Neural progenitor cell (in vitro differentiated cells): ENCODE measurements around the gene ZMIZ1. TPM values are rescaled to one million over a fixed set of nuclear protein-coding genes. Genes with fewer than 3 reads are reported as not detected.

Source experiments
- DNase-seq: peaks from one replicate; pipeline ENCODE4 v3.0.0-alpha.2; 2016; ENCODE audit warnings: low spot score
- H2AFZ ChIP-seq: fragments of 200-600 bp; sonication (generic); replicated peaks from 2 replicates; pipeline ENCODE4 v1.6.1; 2016; ENCODE audit warnings: antibody characterized with exemption
- H3F3A ChIP-seq: fragments of 200-600 bp; sonication (generic); 2 replicates; pipeline ENCODE4 v1.6.1; 2016; ENCODE audit warnings: antibody characterized with exemption, low read depth
- H3K27ac ChIP-seq: fragments of 200-600 bp; sonication (generic); 2 replicates; pipeline ENCODE4 v1.5.1; 2016; ENCODE audit warnings: mild to moderate bottlenecking
- H3K27me3 ChIP-seq: fragments of 200-600 bp; sonication (generic); 2 replicates; pipeline ENCODE4 v1.6.1; 2016; ENCODE audit warnings: mild to moderate bottlenecking, moderate library complexity
- H3K36me3 ChIP-seq: fragments of 200-600 bp; sonication (generic); 2 replicates; pipeline ENCODE4 v1.5.1; 2016
- H3K4me1 ChIP-seq: fragments of 200-600 bp; sonication (generic); 2 replicates; pipeline ENCODE4 v1.6.1; 2016; ENCODE audit warnings: mixed run types
- H3K4me2 ChIP-seq: fragments of 200-600 bp; sonication (generic); 2 replicates; pipeline ENCODE4 v1.6.1; 2016
- H3K4me3 ChIP-seq: fragments of 200-600 bp; sonication (generic); 2 replicates; pipeline ENCODE4 v1.5.1; 2016
- H3K79me2 ChIP-seq: fragments of 200-600 bp; sonication (generic); 2 replicates; pipeline ENCODE4 v1.6.1; 2016; ENCODE audit warnings: low read depth
- H3K9ac ChIP-seq: fragments of 200-600 bp; sonication (generic); 2 replicates; pipeline ENCODE4 v1.6.1; 2016
- H3K9me3 ChIP-seq: fragments of 200-600 bp; sonication (generic); 2 replicates; pipeline ENCODE4 v1.5.1; 2016; ENCODE audit warnings: low read depth
- H4K20me1 ChIP-seq: fragments of 200-600 bp; sonication (generic); 2 replicates; pipeline ENCODE4 v1.6.1; 2016; ENCODE audit warnings: low read depth
- H3K27ac Mint-ChIP-seq: 3 replicates; pipeline ENCODE4 v1.8.0; 2021; ENCODE audit warnings: mixed read lengths
- H3K27me3 Mint-ChIP-seq: 2 replicates; pipeline ENCODE4 v1.8.0; 2022; ENCODE audit warnings: low read depth, mild to moderate bottlenecking, inconsistent platforms, moderate library complexity, mixed read lengths; ENCODE audit not compliant: insufficient read depth
- H3K36me3 Mint-ChIP-seq: 3 replicates; pipeline ENCODE4 v1.8.0; 2021; ENCODE audit warnings: mixed read lengths
- H3K4me1 Mint-ChIP-seq: 3 replicates; pipeline ENCODE4 v1.8.0; 2021; ENCODE audit warnings: mixed read lengths
- H3K4me3 Mint-ChIP-seq: 3 replicates; pipeline ENCODE4 v1.8.0; 2021; ENCODE audit warnings: mild to moderate bottlenecking, moderate library complexity, mixed read lengths
- H3K9me3 Mint-ChIP-seq: 3 replicates; pipeline ENCODE4 v1.8.0; 2020; ENCODE audit warnings: mixed read lengths
- CTCF ChIP-seq: fragments of 200-600 bp; sonication (generic); IDR thresholded peaks from 2 replicates; pipeline ENCODE4 v1.5.1; 2017; ENCODE audit warnings: antibody characterized with exemption, mild to moderate bottlenecking
- EZH2 ChIP-seq: fragments of 200-600 bp; sonication (generic); IDR thresholded peaks from 2 replicates; pipeline ENCODE4 v1.6.1; 2017; ENCODE audit warnings: antibody characterized with exemption, mild to moderate bottlenecking, moderate library complexity
- EZH2phosphoT487 ChIP-seq: fragments of 200-600 bp; sonication (generic); IDR thresholded peaks from 2 replicates; pipeline ENCODE4 v1.6.1; 2017; ENCODE audit warnings: antibody characterized with exemption
- total RNA-seq: library from RNA; depleted of rRNA; stranded (reverse); fragments of >200 nt; gene quantifications from 2 replicates; pipeline ENCODE4 v1.2.3, GENCODE V29; 2015; ENCODE audit warnings: low replicate concordance

Gene ZMIZ1
- total RNA-seq, 1 donor from 2014 or later: 5.8 TPM

GRCh38 chr10:79224992-79225391 lies 156.2 kb downstream of the ZMIZ1 start:
- H3K4me3 ChIP-seq: no peak overlapping the region
- H3K4me1 Mint-ChIP-seq: peaks cover 80% of the 10 kb centered on the region
- no peak overlapping the region for H3K4me2 ChIP-seq
- DNase-seq: no peak
- peaks cover 17% of the 10 kb centered on the region for H3F3A ChIP-seq
- H3K36me3 ChIP-seq: no peaks in the 10 kb centered on the region
- no peak overlapping the region for H3K4me3 Mint-ChIP-seq
- no peak overlapping the region for H3K27ac ChIP-seq
- peaks cover 10% of the 10 kb centered on the region for H3K27me3 Mint-ChIP-seq
- H3K9ac ChIP-seq: no peak overlapping the region
- H3K36me3 Mint-ChIP-seq: peaks cover 8% of the 10 kb centered on the region
- no peaks in the 10 kb centered on the region for H3K9me3 Mint-ChIP-seq
- no peaks in the 10 kb centered on the region for H3K79me2 ChIP-seq
- TF ChIP-seq CTCF (no peak), EZH2 (no peak)
- H2AFZ ChIP-seq: no peak overlapping the region
- no peaks in the 10 kb centered on the region for H3K27me3 ChIP-seq
- H3K27ac Mint-ChIP-seq: no peak overlapping the region
- no peaks in the 10 kb centered on the region for H3K9me3 ChIP-seq
- H4K20me1 ChIP-seq: peaks cover 7% of the 10 kb centered on the region
- H3K4me1 ChIP-seq: peaks cover 62% of the 10 kb centered on the region

GRCh38 chr10:79226391-79227245 lies 157.9 kb downstream of the ZMIZ1 start:
- no peak overlapping the region for H3K4me3 ChIP-seq
- no peak overlapping the region for H2AFZ ChIP-seq
- no peak overlapping the region for H3K27ac ChIP-seq
- H3K27me3 ChIP-seq: no peaks in the 10 kb centered on the region
- H3K4me1 ChIP-seq: peaks cover 54% of the 10 kb centered on the region
- peaks cover 9% of the 10 kb centered on the region for H3K36me3 Mint-ChIP-seq
- no peaks in the 10 kb centered on the region for H3K9me3 ChIP-seq
- TF ChIP-seq CTCF (no peak), EZH2phosphoT487 (no peak), EZH2 (no peak)
- peak; percentile 41 for DNase-seq
- no peaks in the 10 kb centered on the region for H3K79me2 ChIP-seq
- no peak overlapping the region for H3K4me2 ChIP-seq
- no peak overlapping the region for H3K9ac ChIP-seq
- peaks cover 10% of the 10 kb centered on the region for H3K27me3 Mint-ChIP-seq
- H3K4me1 Mint-ChIP-seq: peaks cover 71% of the 10 kb centered on the region
- peaks cover 24% of the 10 kb centered on the region for H3F3A ChIP-seq
- no peaks in the 10 kb centered on the region for H3K36me3 ChIP-seq
- H3K27ac Mint-ChIP-seq: no peak overlapping the region
- H3K9me3 Mint-ChIP-seq: no peaks in the 10 kb centered on the region
- H4K20me1 ChIP-seq: peaks cover 7% of the 10 kb centered on the region
- H3K4me3 Mint-ChIP-seq: no peak overlapping the region

- peak overlapping the region; percentile 64 for H3K4me3 Mint-ChIP-seq
- H3K27me3 ChIP-seq: peaks cover 3% of the 10 kb centered on the region
- TF ChIP-seq EZH2 (no peak), EZH2phosphoT487 (no peak), CTCF (no peak)
- no peak overlapping the region for H3K4me2 ChIP-seq
- H3K9me3 Mint-ChIP-seq: no peaks in the 10 kb centered on the region
- H3F3A ChIP-seq: peaks cover 12% of the 10 kb centered on the region
- DNase-seq: no peak
- peaks cover 7% of the 10 kb centered on the region for H4K20me1 ChIP-seq
- no peaks in the 10 kb centered on the region for H3K79me2 ChIP-seq
- H3K9ac ChIP-seq: no peak overlapping the region
- H3K27ac Mint-ChIP-seq: peak overlapping the region; percentile 92
- no peak overlapping the region for H2AFZ ChIP-seq
- no peaks in the 10 kb centered on the region for H3K9me3 ChIP-seq
- peaks cover 31% of the 10 kb centered on the region for H3K4me1 ChIP-seq
- no peak overlapping the region for H3K4me3 ChIP-seq
- H3K4me1 Mint-ChIP-seq: peaks cover 57% of the 10 kb centered on the region
- H3K27me3 Mint-ChIP-seq: peaks cover 8% of the 10 kb centered on the region
- H3K36me3 ChIP-seq: no peaks in the 10 kb centered on the region
- H3K27ac ChIP-seq: no peak overlapping the region
- peaks cover 15% of the 10 kb centered on the region for H3K36me3 Mint-ChIP-seq
Measured at GRCh38 chr10:79229071-79229541, 160.3 kb downstream of the ZMIZ1 start.
